Panc1 (cell line): ENCODE data around the gene DOCK8. TPM values are rescaled to one million over a fixed set of nuclear protein-coding genes. Genes with fewer than 3 reads are reported as not detected.

ENCODE experiments used
- ATAC-seq: fragments of 200-7000 bp; cut with Tn5 transposase; 2 replicates; pipeline ENCODE4 v1.9.1; 2020; ENCODE audit warnings: mild to moderate bottlenecking, moderate library complexity
- BruUV-seq: library from RNA; stranded (reverse); fragments of 400-500 nt; replicated peaks from 2 replicates; lab custom pipeline; 2021; lab: Mats Ljungman, UMichigan
- CTCF ChIA-PET: fragments of 300-600 bp; sonication (Branson Sonifier 250); formaldehyde crosslinking; loops from one replicate; lab custom pipeline; 2022; ENCODE audit warnings: antibody characterized with exemption; lab: Charles Lee
- POLR2A ChIA-PET: fragments of 300-600 bp; sonication (Branson Sonifier 250); formaldehyde crosslinking; loops from one replicate; lab custom pipeline; 2022; ENCODE audit warnings: antibody characterized with exemption; lab: Charles Lee
- DNase-seq: peaks from one replicate; pipeline ENCODE4 v3.0.0-alpha.2; 2010; ENCODE audit warnings: low read depth, low spot score
- H3K27ac ChIP-seq: 2 replicates; pipeline ENCODE4 v1.5.1; 2011; ENCODE audit warnings: mild to moderate bottlenecking, low read length, inconsistent platforms
- H3K27me3 ChIP-seq: fragments of 200-500 bp; sonication (Bioruptor generic); 2 replicates; pipeline ENCODE4 v1.6.0; 2014; ENCODE audit warnings: low read length, inconsistent platforms; ENCODE audit not compliant: control insufficient read depth, insufficient read depth
- H3K36me3 ChIP-seq: fragments of 200-500 bp; sonication (Bioruptor generic); 2 replicates; pipeline ENCODE4 v1.5.1; 2014; ENCODE audit warnings: inconsistent platforms, mild to moderate bottlenecking, low read length, moderate library complexity; ENCODE audit not compliant: control insufficient read depth, insufficient read depth
- H3K4me1 ChIP-seq: 2 replicates; pipeline ENCODE4 v1.5.1; 2011; ENCODE audit warnings: inconsistent platforms, mild to moderate bottlenecking, low read length, moderate library complexity; ENCODE audit not compliant: control insufficient read depth, insufficient read depth
- H3K4me3 ChIP-seq, 2 experiments: 2 replicates each; pipeline ENCODE4 v1.5.1; 2011 to 2012; ENCODE audit warnings: low read depth in 2 of 2, low read length in 2 of 2, mild to moderate bottlenecking in 2 of 2, inconsistent platforms in 1 of 2, moderate library complexity in 1 of 2
- H3K9me3 ChIP-seq: fragments of 200-500 bp; sonication (Bioruptor generic); 2 replicates; pipeline ENCODE4 v1.5.1; 2014; ENCODE audit warnings: low read depth, mild to moderate bottlenecking, inconsistent platforms, low read length, moderate library complexity; ENCODE audit not compliant: control insufficient read depth, insufficient read depth
- POLR2AphosphoS5 ChIP-seq: IDR thresholded peaks from 2 replicates; pipeline ENCODE4 v1.6.1; 2012; ENCODE audit warnings: mild to moderate bottlenecking, low read depth, low read length, moderate library complexity
- REST ChIP-seq, 2 experiments: IDR thresholded peaks; 2 replicates each; pipeline ENCODE4 v1.6.1; 2011 to 2012; ENCODE audit warnings: low read depth in 2 of 2, control low read depth in 1 of 2, low read length in 1 of 2, mild to moderate bottlenecking in 1 of 2, moderate library complexity in 1 of 2; ENCODE audit not compliant: insufficient read depth in 1 of 2
- SIN3A ChIP-seq: IDR thresholded peaks from 2 replicates; pipeline ENCODE4 v1.6.1; 2012; ENCODE audit warnings: low read depth, mild to moderate bottlenecking, low read length, moderate library complexity, borderline replicate concordance; ENCODE audit not compliant: insufficient read depth
- TCF7L2 ChIP-seq: IDR thresholded peaks from 2 replicates; pipeline ENCODE4 v1.6.1; 2011; ENCODE audit warnings: mild to moderate bottlenecking, low read depth, low read length, inconsistent platforms
- in situ Hi-C: cut with HindIII; loops from 2 replicates; pipeline ENCODE4 v1.10.0; 2016; ENCODE audit warnings: low sequenced_read_pairs, low pct_unique_long_range_greater_than_20kb
- intact Hi-C: fragments of 100-400 bp; cut with micrococcal nuclease; formaldehyde crosslinking; loops from one replicate; pipeline ENCODE4 v1.10.0; 2022; ENCODE audit not compliant: unreplicated experiment
- total RNA-seq: library from RNA; stranded (reverse); gene quantifications from one replicate; pipeline ENCODE4 v1.2.1, GENCODE V29; 2021; ENCODE audit not compliant: unreplicated experiment
- TF ChIP-seq, protein P1 (sequence below): fragments of 450-650 bp; IDR thresholded peaks from 2 replicates; pipeline ENCODE4 v1.5.1; 2017; ENCODE audit warnings: mild to moderate bottlenecking

The DOCK8 gene
- total RNA-seq, 1 experiment from 2014 or later = 1.4 TPM

- intact Hi-C loops (no loop called here), in situ Hi-C loops (no loop called here)
- ATAC-seq (no peak), DNase-seq (no peak)
- H3K36me3 ChIP-seq = no peaks in the 10 kb centered on the region
- H3K9me3 ChIP-seq = no peaks in the 10 kb centered on the region
- H3K4me1 ChIP-seq = no peaks in the 10 kb centered on the region
- ChIA-PET POLR2A (no interaction called here), CTCF (no interaction called here)
- TF ChIP-seq, protein P1, sequence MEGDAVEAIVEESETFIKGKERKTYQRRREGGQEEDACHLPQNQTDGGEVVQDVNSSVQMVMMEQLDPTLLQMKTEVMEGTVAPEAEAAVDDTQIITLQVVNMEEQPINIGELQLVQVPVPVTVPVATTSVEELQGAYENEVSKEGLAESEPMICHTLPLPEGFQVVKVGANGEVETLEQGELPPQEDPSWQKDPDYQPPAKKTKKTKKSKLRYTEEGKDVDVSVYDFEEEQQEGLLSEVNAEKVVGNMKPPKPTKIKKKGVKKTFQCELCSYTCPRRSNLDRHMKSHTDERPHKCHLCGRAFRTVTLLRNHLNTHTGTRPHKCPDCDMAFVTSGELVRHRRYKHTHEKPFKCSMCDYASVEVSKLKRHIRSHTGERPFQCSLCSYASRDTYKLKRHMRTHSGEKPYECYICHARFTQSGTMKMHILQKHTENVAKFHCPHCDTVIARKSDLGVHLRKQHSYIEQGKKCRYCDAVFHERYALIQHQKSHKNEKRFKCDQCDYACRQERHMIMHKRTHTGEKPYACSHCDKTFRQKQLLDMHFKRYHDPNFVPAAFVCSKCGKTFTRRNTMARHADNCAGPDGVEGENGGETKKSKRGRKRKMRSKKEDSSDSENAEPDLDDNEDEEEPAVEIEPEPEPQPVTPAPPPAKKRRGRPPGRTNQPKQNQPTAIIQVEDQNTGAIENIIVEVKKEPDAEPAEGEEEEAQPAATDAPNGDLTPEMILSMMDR = no peak
- no peak for TF ChIP-seq POLR2AphosphoS5
- no peak for TF ChIP-seq TCF7L2
- TF ChIP-seq SIN3A = no peak
- TF ChIP-seq REST (IDR thresholded peaks at IDR 0.05; ENCODE audit: insufficient read depth in 1 of 2, low read depth in 2 of 2, low read length in 1 of 2) = no peak
- no peak overlapping the region for H3K27ac ChIP-seq
- no peak overlapping the region for H3K4me3 ChIP-seq
- BruUV-seq = no TSS peak
- no peaks in the 10 kb centered on the region for H3K27me3 ChIP-seq
These were observed 45.0 kb downstream of the DOCK8 start for GRCh38 chr9:259405-260404.

DNA sequence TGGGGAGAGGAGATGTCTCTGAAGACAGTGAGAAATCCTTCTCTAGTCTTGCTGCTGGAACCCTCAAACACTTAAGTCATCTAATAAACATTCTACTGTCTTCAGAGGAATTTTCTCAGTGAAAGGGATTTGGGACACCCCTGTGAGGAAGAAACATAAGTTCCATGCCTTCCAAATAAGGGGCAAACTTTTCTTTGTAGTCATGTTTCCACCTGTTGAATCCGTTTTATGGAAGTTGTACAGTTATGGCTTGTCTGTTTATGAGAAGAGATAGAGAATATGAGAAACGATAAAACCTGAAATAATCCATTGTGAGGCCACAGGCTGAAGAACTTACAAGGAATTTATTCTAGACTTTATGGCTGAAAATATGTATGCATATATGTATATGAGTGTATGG is 49.6 kb downstream of the DOCK8 start:
- Histone ChIP-seq H3K4me3 (no peak overlapping the region), H3K9me3 (no peaks in the 10 kb centered on the region), H3K27me3 (no peaks in the 10 kb centered on the region), H3K27ac (no peak overlapping the region), H3K36me3 (no peaks in the 10 kb centered on the region), H3K4me1 (no peaks in the 10 kb centered on the region)
- intact Hi-C loops = no loop called here
- in situ Hi-C loops = no loop called here
- BruUV-seq = no TSS peak
- CTCF ChIA-PET = no interaction called here
- POLR2A ChIA-PET = no interaction called here
- DNase-seq (no peak), ATAC-seq (no peak)
- TF ChIP-seq TCF7L2 (no peak), POLR2AphosphoS5 (no peak), SIN3A (no peak), REST (IDR thresholded peaks at IDR 0.05; ENCODE audit: insufficient read depth in 1 of 2, low read depth in 2 of 2, low read length in 1 of 2) (no peak)
- TF ChIP-seq, protein P1 = no peak
